GM12875 (cell line): ENCODE results near the gene STXBP5L.
"Not testable (repeated sequence)": the region's sequence is repeated elsewhere in the genome, so short reads cannot be mapped to it uniquely, and the experiment has no call there.

Experiments
- H3K4me3 ChIP-seq: one replicate; pipeline ENCODE4 v1.5.1; 2011; ENCODE audit warnings: low read depth, low read length, control low read depth
- CTCF ChIP-seq: IDR thresholded peaks from 2 replicates; pipeline ENCODE4 v1.5.1; 2011; ENCODE audit warnings: low read depth, mild to moderate bottlenecking, control low read depth, inconsistent platforms, low read length, moderate library complexity, borderline replicate concordance; ENCODE audit not compliant: insufficient read depth

STXBP5L gene

DNA sequence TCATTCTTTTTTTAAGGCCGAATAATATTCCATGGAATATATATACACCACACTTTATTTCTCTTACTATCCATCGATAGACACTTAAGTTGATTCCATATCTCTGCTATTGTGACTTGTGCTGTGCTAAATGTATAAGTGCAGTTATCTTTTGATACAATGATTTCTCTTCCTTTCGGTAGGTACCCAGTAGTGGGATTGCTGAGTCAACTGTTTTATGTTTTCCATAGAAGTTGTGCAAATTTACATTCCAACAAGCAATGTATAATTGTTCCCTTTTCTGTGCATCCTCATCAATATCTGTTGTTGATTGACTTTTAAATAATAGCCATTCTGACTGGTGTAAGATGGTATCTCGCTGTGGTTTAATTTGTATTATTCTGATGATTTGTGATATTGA, 81.0 kb downstream of the STXBP5L start:
- no peak overlapping the region for H3K4me3 ChIP-seq
- no peak for TF ChIP-seq CTCF

DNA sequence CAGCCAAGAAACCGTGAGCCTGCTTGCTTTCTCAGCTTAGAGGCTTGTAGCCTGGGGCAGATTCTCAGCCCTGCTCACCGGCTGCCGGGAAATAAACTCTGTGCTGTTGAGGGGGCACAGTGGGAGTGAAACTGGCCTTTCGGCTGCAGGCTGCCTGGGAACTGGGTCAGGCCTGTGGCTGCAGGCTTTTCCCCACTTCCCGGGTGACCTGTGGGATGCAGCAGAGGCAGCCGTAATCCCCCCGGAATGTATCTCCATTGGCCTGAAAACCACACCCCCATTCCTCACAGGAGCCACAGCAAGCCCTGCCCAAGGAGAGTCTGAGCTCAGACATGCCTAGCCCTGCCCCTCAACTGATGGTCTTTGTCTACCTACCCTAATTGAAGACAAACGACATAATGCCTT, 110.9 kb downstream of the STXBP5L start:
- no peak for TF ChIP-seq CTCF

GRCh38 chr3:121063628-121064027, 155.6 kb downstream of the STXBP5L start:
- no peak overlapping the region for H3K4me3 ChIP-seq
- TF ChIP-seq CTCF, result no peak

More for the DNA sequence above, 110.9 kb downstream of the STXBP5L start:
- no peak overlapping the region for H3K4me3 ChIP-seq

GRCh38 chr3:121064121-121064520, 156.1 kb downstream of the STXBP5L start:
- TF ChIP-seq CTCF, result no peak
- H3K4me3 ChIP-seq, result no peak overlapping the region

GRCh38 chr3:121072133-121072532, 164.1 kb downstream of the STXBP5L start:
- no peak for TF ChIP-seq CTCF
- no peak overlapping the region for H3K4me3 ChIP-seq

DNA sequence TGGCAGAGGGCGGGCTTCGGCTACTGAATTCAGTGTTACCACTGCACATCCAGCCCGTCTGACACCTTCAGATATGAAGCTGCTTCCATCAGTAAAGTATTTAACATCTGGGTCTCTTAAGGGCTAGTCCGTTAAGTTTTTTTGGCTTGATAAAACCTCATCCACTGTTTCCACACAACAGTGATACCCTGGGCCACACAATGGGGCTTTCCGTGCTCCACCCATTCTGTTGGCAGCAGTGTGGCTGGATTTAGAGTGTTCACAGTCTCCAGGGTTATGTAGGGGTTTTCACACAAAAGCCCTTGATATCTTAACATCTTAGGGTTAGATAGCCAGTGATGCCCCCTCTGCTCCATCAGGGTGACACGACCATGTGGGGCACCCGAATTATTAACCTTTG, 165.0 kb downstream of the STXBP5L start:
- H3K4me3 ChIP-seq, result no peak overlapping the region
- no peak for TF ChIP-seq CTCF

- TF ChIP-seq CTCF, result no peak
- no peak overlapping the region for H3K4me3 ChIP-seq
Measured at GRCh38 chr3:121075191-121075590, 167.2 kb downstream of the STXBP5L start.

DNA sequence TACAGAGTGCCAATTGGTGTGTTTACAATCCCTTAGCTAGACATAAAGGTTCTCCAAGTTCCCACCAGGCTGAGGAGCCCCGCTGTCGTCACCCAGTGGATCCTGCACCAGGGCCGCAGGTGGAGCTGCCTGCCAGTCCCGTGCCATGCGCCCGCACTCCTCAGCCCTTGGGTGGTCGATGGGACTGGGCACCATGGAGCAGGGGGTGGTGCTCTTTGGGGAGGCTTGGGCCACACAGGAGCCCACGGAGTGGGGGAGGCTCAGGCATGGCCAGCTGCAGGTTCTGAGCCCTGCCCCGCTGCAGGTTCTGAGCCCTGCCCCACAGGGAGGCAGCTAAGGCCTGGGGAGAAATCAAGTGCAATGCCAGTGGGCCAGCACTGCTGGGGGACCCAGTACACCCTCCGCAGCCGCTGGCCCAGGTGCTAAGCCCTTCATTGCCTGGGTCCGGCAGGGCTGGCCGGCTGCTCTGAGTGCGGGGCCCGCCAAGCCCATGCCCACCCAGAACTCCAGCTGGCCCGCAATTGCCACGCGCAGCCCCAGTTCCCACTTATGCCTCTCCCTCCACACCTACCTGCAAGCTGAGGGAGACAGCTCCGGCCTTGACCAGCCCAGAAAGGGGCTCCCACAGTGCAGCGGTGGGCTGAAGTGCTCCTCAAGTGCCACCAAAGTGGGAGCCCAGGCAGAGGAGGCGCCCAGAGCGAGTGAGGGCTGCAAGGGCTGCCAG, 170.5 kb downstream of the STXBP5L start:
- H3K4me3 ChIP-seq, result not testable (repeated sequence)
